Hypothalamus (tissue), 51 donors: Measurements from ENCODE around the gene NR2C2AP.

Source experiments
- DNase-seq, 51 donors: peaks; one replicate each; lab custom pipeline; 2025; lab: John Stamatoyannopoulos, UW

NR2C2AP gene

GRCh38 chr19:19215792-19216191, 12.6 kb upstream of the NR2C2AP start:
- DNase-seq, result no peak

- DNase-seq, result peak in 3 of 51 donors; percentile 3 to 17 (median 16)
Measured at GRCh38 chr19:19214892-19215291, 11.7 kb upstream of the NR2C2AP start.

- DNase-seq, result peak in 2 of 51 donors; percentile 14 to 74
Measured at GRCh38 chr19:19214159-19214490, 10.9 kb upstream of the NR2C2AP start.

GRCh38 chr19:19213426-19214158, 10.4 kb upstream of the NR2C2AP start:
- peak in 7 of 51 donors; percentile 5 to 74 (median 13) for DNase-seq

GRCh38 chr19:19212916-19213315, 9.7 kb upstream of the NR2C2AP start:
- no peak for DNase-seq

GRCh38 chr19:19211499-19212420, 8.5 kb upstream of the NR2C2AP start, which contains the start of gene NCAN:
Gene NCAN (plus strand): TSS chr19:19211958. CDS start chr19:19216954, 4,996 bp downstream.
- peak in 31 of 51 donors; percentile 6 to 70 (median 26) for DNase-seq

- no peak for DNase-seq
Measured at GRCh38 chr19:19209372-19209771, 6.2 kb upstream of the NR2C2AP start.

GRCh38 chr19:19207637-19208572, 4.7 kb upstream of the NR2C2AP start:
- peak in 37 of 51 donors; percentile 14 to 84 (median 62) for DNase-seq

GRCh38 chr19:19206938-19207337, 3.7 kb upstream of the NR2C2AP start:
- no peak for DNase-seq

GRCh38 chr19:19205416-19206410, 2.5 kb upstream of the NR2C2AP start:
- peak in 40 of 51 donors; percentile 7 to 87 (median 52) for DNase-seq

GRCh38 chr19:19204181-19204580, 967 bp upstream of the NR2C2AP start:
- DNase-seq, result no peak

GRCh38 chr19:19202707-19203011, 555 bp downstream of the NR2C2AP start:
- DNase-seq, result peak in 1 of 51 donors; percentile 36

GRCh38 chr19:19201697-19202630, 1.2 kb downstream of the NR2C2AP start:
- no peak for DNase-seq

- DNase-seq, result no peak
Measured at GRCh38 chr19:19193926-19194325, 9.3 kb downstream of the NR2C2AP start.

- DNase-seq, result no peak
Measured at GRCh38 chr19:19192910-19193423, 10.2 kb downstream of the NR2C2AP start.

GRCh38 chr19:19192078-19192882, 10.9 kb downstream of the NR2C2AP start, which contains the start of the genes BORCS8 and RFXANK:
Gene BORCS8 (minus strand): TSS chr19:19192152. CDS start chr19:19192117, 35 bp downstream.
Gene RFXANK (plus strand): TSS chr19:19192258. CDS start chr19:19193947, 1,689 bp downstream.
- peak; percentile 76 to 99 (median 98) for DNase-seq

- peak in 1 of 51 donors; percentile 29 for DNase-seq
Measured at GRCh38 chr19:19191768-19192077, 11.5 kb downstream of the NR2C2AP start.
